ENCODE measurements around the gene TMEM89. TPM values are rescaled to one million over a fixed set of nuclear protein-coding genes. Genes with fewer than 3 reads are reported as not detected.

The TMEM89 gene
- total RNA-seq, 1 donor from 2014 or later, result not detected

DNA sequence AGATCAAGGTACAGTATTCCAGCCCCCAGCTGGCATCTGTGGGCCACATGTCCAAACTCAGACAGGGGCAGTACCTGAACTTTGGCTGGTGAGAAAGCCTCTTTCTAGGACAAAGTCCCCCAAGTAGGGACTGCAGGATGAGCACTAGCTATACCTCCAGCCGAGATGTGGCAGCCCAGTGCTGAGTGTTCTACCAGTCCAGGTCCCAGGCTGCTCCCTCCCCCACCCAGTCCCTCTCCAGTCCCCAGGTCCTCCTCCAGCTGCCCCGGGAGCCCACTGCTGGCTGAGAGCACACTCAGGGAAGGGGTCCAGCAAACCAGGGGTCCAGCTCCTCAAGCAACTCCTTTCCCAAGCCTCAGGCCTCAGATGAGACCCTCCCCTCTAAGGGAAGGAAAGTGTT lies 12.2 kb upstream of the TMEM89 start:
- DNase-seq (ENCODE audit: low spot score in 2 of 2), result no peak
- intact Hi-C loops (cut with DNase I), result loop anchor here (2.0 to 10.0 kb wide), 2 partner anchors 77 to 159 kb away; partner anchors contain the start of gene PFKFB4
- peak overlapping the region; percentile 95 to 97 for H3K4me3 ChIP-seq
- H3K27me3 ChIP-seq, result no peaks in the 10 kb centered on the region
- peaks cover 0 to 22% of the 10 kb centered on the region in 2 donors for H3K4me1 ChIP-seq
- H3K27ac ChIP-seq, result peak overlapping the region; percentile 80 to 81
- TF ChIP-seq, protein P1, sequence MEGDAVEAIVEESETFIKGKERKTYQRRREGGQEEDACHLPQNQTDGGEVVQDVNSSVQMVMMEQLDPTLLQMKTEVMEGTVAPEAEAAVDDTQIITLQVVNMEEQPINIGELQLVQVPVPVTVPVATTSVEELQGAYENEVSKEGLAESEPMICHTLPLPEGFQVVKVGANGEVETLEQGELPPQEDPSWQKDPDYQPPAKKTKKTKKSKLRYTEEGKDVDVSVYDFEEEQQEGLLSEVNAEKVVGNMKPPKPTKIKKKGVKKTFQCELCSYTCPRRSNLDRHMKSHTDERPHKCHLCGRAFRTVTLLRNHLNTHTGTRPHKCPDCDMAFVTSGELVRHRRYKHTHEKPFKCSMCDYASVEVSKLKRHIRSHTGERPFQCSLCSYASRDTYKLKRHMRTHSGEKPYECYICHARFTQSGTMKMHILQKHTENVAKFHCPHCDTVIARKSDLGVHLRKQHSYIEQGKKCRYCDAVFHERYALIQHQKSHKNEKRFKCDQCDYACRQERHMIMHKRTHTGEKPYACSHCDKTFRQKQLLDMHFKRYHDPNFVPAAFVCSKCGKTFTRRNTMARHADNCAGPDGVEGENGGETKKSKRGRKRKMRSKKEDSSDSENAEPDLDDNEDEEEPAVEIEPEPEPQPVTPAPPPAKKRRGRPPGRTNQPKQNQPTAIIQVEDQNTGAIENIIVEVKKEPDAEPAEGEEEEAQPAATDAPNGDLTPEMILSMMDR (IDR thresholded peaks at IDR 0.05), result no peak
- H3K36me3 ChIP-seq, result peaks cover 41 to 45% of the 10 kb centered on the region in 2 donors
- H3K9me3 ChIP-seq, result no peaks in the 10 kb centered on the region

DNA sequence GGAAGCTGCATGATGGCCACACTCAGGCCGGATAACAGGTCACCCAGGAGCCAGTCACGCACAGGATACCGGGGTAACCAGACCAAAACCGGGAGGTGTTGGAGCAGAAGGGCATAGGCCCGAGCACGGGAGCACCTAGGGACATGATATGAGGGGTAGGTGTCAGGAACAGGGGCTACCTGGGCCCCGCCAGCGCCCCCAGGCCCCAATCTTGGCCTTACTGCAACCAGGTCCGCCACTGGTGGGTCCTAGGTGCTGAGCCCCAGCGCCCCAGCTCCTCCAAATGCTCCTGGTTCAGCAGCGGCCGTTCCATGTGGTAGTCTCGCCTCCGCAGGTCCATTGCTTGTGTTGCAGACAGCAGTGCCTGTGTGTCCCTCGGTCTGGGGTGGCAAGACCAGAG lies 11.7 kb upstream of the TMEM89 start:
- Histone ChIP-seq H3K4me1 (peaks cover 0 to 22% of the 10 kb centered on the region in 2 donors), H3K4me3 (peak overlapping the region in 1 of 2 donors; percentile 95), H3K9me3 (no peaks in the 10 kb centered on the region), H3K27ac (peak overlapping the region; percentile 80 to 81), H3K36me3 (peaks cover 45 to 50% of the 10 kb centered on the region in 2 donors), H3K27me3 (no peaks in the 10 kb centered on the region)
- DNase-seq (ENCODE audit: low spot score in 2 of 2), result no peak
- intact Hi-C loops (cut with DNase I), result loop anchor here (10.0 kb wide), 1 partner anchor 158 kb away; no protein-coding TSS in a partner anchor
- TF ChIP-seq, protein P1 (IDR thresholded peaks at IDR 0.05), result no peak

DNA sequence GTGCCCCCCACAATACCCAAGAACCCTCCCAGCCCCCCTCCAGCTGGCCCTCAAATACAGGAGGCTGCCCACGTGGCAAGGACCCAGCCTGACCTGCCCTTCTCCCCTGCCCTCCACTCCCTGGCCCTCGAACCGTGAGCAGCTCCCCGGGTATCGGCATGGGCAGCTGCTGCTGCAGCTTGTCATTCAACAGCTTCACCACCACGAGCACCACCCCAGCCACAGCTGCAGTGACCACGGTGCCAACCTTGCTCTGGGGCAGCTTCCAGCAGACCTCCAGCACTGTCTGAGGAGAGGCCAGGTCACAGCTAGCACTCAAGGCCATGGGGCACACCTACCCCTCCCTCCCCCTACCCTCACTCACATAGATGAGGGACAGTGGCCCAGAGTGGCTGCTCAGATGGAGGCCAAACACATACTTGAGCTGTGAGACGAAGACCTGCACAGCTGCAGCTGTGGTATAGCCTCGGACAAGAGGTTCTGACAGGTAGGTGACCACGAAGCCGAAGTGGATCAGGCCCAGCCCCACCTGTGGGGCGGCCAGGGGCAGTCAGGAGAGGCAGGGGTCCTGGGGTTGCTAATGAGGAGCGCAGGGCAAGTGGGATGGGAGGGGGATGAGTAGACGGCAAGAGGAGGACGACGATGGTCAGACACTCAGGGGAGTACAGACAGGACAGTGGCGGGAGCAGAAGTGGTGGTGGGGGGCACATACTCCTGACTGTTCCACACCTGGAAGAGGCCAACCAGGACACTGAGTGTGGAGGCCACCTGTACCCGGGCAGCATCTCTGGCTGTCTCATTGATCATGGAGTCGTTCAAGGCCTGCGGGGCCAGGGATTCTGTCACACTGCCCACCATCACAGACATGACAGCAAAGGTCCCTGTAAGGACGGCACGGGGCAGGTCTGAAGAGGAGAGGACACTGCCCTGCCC lies 10.2 kb upstream of the TMEM89 start:
- TF ChIP-seq, protein P1 (IDR thresholded peaks at IDR 0.05), result no peak
- H3K27me3 ChIP-seq, result no peaks in the 10 kb centered on the region
- no peaks in the 10 kb centered on the region for H3K9me3 ChIP-seq
- peaks cover 60 to 65% of the 10 kb centered on the region in 2 donors for H3K36me3 ChIP-seq
- intact Hi-C loops (cut with DNase I), result loop anchor here (10.0 kb wide), 1 partner anchor 157 kb away; no protein-coding TSS in a partner anchor
- peaks cover 0 to 22% of the 10 kb centered on the region in 2 donors for H3K4me1 ChIP-seq
- H3K4me3 ChIP-seq, result no peak overlapping the region
- no peak for DNase-seq (ENCODE audit: low spot score in 2 of 2)
- no peak overlapping the region for H3K27ac ChIP-seq

DNA sequence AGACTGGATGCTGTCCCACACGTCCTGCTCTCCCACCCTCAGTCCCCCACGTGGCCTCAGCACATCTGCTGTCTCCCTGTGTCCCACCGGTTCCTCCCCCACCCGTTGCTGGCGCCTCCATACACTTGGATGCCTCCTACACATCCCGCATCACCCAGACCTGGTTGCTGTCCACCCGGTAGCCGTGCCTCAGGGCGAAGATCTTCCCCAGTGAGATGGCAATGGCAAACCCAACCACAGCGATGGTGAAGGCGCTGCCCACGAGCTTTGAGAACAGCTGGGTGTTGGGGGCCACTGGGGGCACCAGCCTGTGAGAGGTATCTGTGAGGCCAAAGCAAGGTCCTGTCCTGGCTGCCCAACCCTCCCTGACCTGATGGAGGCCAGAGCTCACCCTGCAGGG lies 9.3 kb upstream of the TMEM89 start:
- Histone ChIP-seq H3K4me1 (peaks cover 0 to 16% of the 10 kb centered on the region in 2 donors), H3K27me3 (no peaks in the 10 kb centered on the region), H3K27ac (no peak overlapping the region), H3K36me3 (peaks cover 69 to 74% of the 10 kb centered on the region in 2 donors), H3K9me3 (no peaks in the 10 kb centered on the region), H3K4me3 (no peak overlapping the region)
- intact Hi-C loops (cut with DNase I), result loop anchor here (10.0 kb wide), 1 partner anchor 156 kb away; no protein-coding TSS in a partner anchor
- DNase-seq (ENCODE audit: low spot score in 2 of 2), result no peak
- TF ChIP-seq, protein P1 (IDR thresholded peaks at IDR 0.05), result no peak

DNA sequence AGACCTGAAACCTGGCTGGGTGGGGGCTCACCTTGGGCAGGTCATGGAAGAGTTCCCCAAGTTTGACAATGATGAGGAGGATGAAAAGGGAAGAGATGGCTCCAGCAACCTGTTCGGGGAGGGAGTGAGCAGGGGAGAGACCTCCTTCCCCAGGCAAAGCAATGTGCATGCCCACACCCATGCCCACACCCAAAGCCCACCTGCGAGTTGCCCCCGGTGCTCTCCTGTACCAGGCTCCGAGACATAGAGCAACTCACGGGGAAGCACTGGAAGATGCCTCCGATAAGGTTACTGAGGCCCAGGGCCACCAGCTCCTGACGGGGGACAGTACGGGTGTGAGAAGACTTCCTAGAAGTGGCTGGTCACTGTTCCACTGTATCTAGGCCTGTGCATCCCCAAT lies 8.8 kb upstream of the TMEM89 start:
- Histone ChIP-seq H3K27ac (no peak overlapping the region), H3K9me3 (no peaks in the 10 kb centered on the region), H3K4me1 (peaks cover 0 to 15% of the 10 kb centered on the region in 2 donors), H3K4me3 (no peak overlapping the region), H3K36me3 (peaks cover 73 to 78% of the 10 kb centered on the region in 2 donors), H3K27me3 (no peaks in the 10 kb centered on the region)
- intact Hi-C loops (cut with DNase I), result loop anchor here (10.0 kb wide), 1 partner anchor 156 kb away; no protein-coding TSS in a partner anchor
- DNase-seq (ENCODE audit: low spot score in 2 of 2), result no peak
- TF ChIP-seq, protein P1 (IDR thresholded peaks at IDR 0.05), result no peak

Data from ascending aorta (tissue), 2 donors.